IMR-90 (cell line): ENCODE measurements around the gene SYNGR3. TPM values are rescaled to one million over a fixed set of nuclear protein-coding genes. Genes with fewer than 3 reads are reported as not detected.

Experiments used
- ATAC-seq: fragments of 200-7000 bp; cut with Tn5 transposase; 2 replicates; pipeline ENCODE4 v1.9.1; 2020; ENCODE audit warnings: low read depth, mild to moderate bottlenecking, moderate library complexity
- BruUV-seq: library from RNA; stranded (reverse); fragments of 400-500 nt; replicated peaks from 2 replicates; lab custom pipeline; 2021; lab: Mats Ljungman, UMichigan
- CTCF ChIA-PET: fragments of 300-600 bp; formaldehyde crosslinking; extraction: SDS; loops from one replicate; lab custom pipeline; 2021; ENCODE audit warnings: antibody characterized with exemption; lab: Yijun Ruan, JAX
- POLR2A ChIA-PET: fragments of 300-600 bp; sonication (Branson Sonifier 250); formaldehyde crosslinking; loops from one replicate; lab custom pipeline; 2022; ENCODE audit warnings: antibody characterized with exemption; ENCODE audit not compliant: unreplicated experiment; lab: Charles Lee
- DNase-seq: peaks from one replicate; pipeline ENCODE4 v3.0.0; 2013
- H2AFZ ChIP-seq: replicated peaks from 2 replicates; pipeline ENCODE3; 2013; ENCODE audit warnings: low read length, mild to moderate bottlenecking; ENCODE audit not compliant: poor library complexity
- H2AK5ac ChIP-seq: 2 replicates; pipeline ENCODE4 v1.6.1; 2013; ENCODE audit warnings: low read depth, low read length, inconsistent platforms
- H2AK9ac ChIP-seq: replicated peaks from 2 replicates; pipeline ENCODE3; 2013; ENCODE audit warnings: mild to moderate bottlenecking, low read depth, low read length, moderate library complexity; ENCODE audit not compliant: poor library complexity
- H2BK120ac ChIP-seq: 2 replicates; pipeline ENCODE4 v1.6.1; 2013; ENCODE audit warnings: low read depth, low read length, inconsistent platforms
- H2BK15ac ChIP-seq: 3 replicates; pipeline ENCODE4 v1.6.1; 2013; ENCODE audit warnings: low read depth, low read length, inconsistent platforms
- H2BK20ac ChIP-seq: 2 replicates; pipeline ENCODE4 v1.6.1; 2013; ENCODE audit warnings: low read depth, mild to moderate bottlenecking, inconsistent platforms, low read length, moderate library complexity
- H2BK5ac ChIP-seq: 2 replicates; pipeline ENCODE4 v1.6.1; 2013; ENCODE audit warnings: mild to moderate bottlenecking, low read depth, low read length, inconsistent platforms; ENCODE audit not compliant: poor library complexity, severe bottlenecking
- H3K14ac ChIP-seq: replicated peaks from 2 replicates; pipeline ENCODE4 v1.6.1; 2013; ENCODE audit warnings: low read depth, low read length, inconsistent platforms
- H3K18ac ChIP-seq: 2 replicates; pipeline ENCODE4 v1.6.1; 2013; ENCODE audit warnings: low read depth, low read length, control low read depth
- H3K23ac ChIP-seq: 2 replicates; pipeline ENCODE4 v1.6.1; 2013; ENCODE audit warnings: low read depth, low read length, inconsistent platforms
- H3K27ac ChIP-seq: 2 replicates; pipeline ENCODE4 v1.5.1; 2013; ENCODE audit warnings: mild to moderate bottlenecking, control low read depth, low read length; ENCODE audit not compliant: insufficient read depth
- H3K27me3 ChIP-seq: 2 replicates; pipeline ENCODE4 v1.6.1; 2013; ENCODE audit warnings: low read length; ENCODE audit not compliant: control insufficient read depth, insufficient read depth
- H3K36me3 ChIP-seq: 2 replicates; pipeline ENCODE4 v1.6.1; 2013; ENCODE audit warnings: low read length, mixed read lengths; ENCODE audit not compliant: control insufficient read depth, insufficient read depth
- H3K4ac ChIP-seq: 2 replicates; pipeline ENCODE4 v1.6.1; 2013; ENCODE audit warnings: low read depth, low read length, inconsistent platforms
- H3K4me1 ChIP-seq: 2 replicates; pipeline ENCODE4 v1.6.1; 2013; ENCODE audit warnings: low read length, mixed read lengths; ENCODE audit not compliant: control insufficient read depth, insufficient read depth
- H3K4me2 ChIP-seq: 2 replicates; pipeline ENCODE4 v1.6.1; 2013; ENCODE audit warnings: low read depth, mild to moderate bottlenecking, control low read depth, low read length, moderate library complexity
- H3K4me3 ChIP-seq: 2 replicates; pipeline ENCODE4 v1.5.1; 2013; ENCODE audit warnings: low read depth, mild to moderate bottlenecking, control low read depth, low read length, moderate library complexity; ENCODE audit not compliant: insufficient read depth
- H3K56ac ChIP-seq: 2 replicates; pipeline ENCODE4 v1.6.1; 2013; ENCODE audit warnings: low read length, inconsistent platforms; ENCODE audit not compliant: insufficient read depth; ENCODE audit errors: extremely low read depth
- H3K79me1 ChIP-seq, 2 experiments: 2 replicates each; pipeline ENCODE4 v1.6.1; 2013; ENCODE audit warnings: low read length in 2 of 2, inconsistent platforms in 1 of 2, low read depth in 1 of 2
- H3K9ac ChIP-seq: 2 replicates; pipeline ENCODE4 v1.6.1; 2013; ENCODE audit warnings: low read depth, low read length, control low read depth
- H3K9me1 ChIP-seq: 2 replicates; pipeline ENCODE4 v1.6.1; 2013; ENCODE audit warnings: low read length, inconsistent platforms; ENCODE audit not compliant: insufficient read depth
- H3K9me3 ChIP-seq: 2 replicates; pipeline ENCODE4 v1.6.1; 2013; ENCODE audit warnings: low read length; ENCODE audit not compliant: control insufficient read depth, insufficient read depth
- H4K20me1 ChIP-seq: 2 replicates; pipeline ENCODE4 v1.6.1; 2013; ENCODE audit warnings: low read length, inconsistent platforms; ENCODE audit not compliant: insufficient read depth
- H4K5ac ChIP-seq: 2 replicates; pipeline ENCODE4 v1.6.1; 2013; ENCODE audit warnings: mild to moderate bottlenecking, low read depth, low read length, control low read depth
- H4K8ac ChIP-seq, 2 experiments: 2 replicates each; pipeline ENCODE4 v1.6.1; 2013; ENCODE audit warnings: low read depth in 2 of 2, low read length in 2 of 2, control low read depth in 1 of 2, inconsistent platforms in 1 of 2
- H4K91ac ChIP-seq: 2 replicates; pipeline ENCODE4 v1.6.1; 2013; ENCODE audit warnings: low read depth, low read length, inconsistent platforms; ENCODE audit not compliant: insufficient read depth
- MAZ ChIP-seq: IDR thresholded peaks from 2 replicates; pipeline ENCODE4 v1.6.1; 2012; ENCODE audit warnings: low read depth, mild to moderate bottlenecking, low read length, improper control_type of control experiment, moderate library complexity, borderline replicate concordance
- RAD21 ChIP-seq: IDR thresholded peaks from 2 replicates; pipeline ENCODE4 v1.6.1; 2012; ENCODE audit warnings: low read length, improper control_type of control experiment
- WGBS, 2 experiments: methylation state at CpG; one replicate each; pipeline versions ENCODE4 v1.1.5 to v1.1.7; 2013; ENCODE audit warnings: missing lambda C conversion rate in 2 of 2; ENCODE audit not compliant: insufficient read length in 1 of 2; ENCODE audit errors: extremely low coverage in 2 of 2; 5-methylcytosine and 5-hydroxymethylcytosine counted together
- dilution Hi-C: fragments of 300-500 bp; cut with HindIII; formaldehyde crosslinking; loops from one replicate; pipeline ENCODE4 v1.14.3; 2018; ENCODE audit warnings: low sequenced_read_pairs; ENCODE audit not compliant: unreplicated experiment
- in situ Hi-C: fragments of 300-500 bp; cut with MboI; formaldehyde crosslinking; loops from 3 replicates; pipeline ENCODE4 v1.14.3; 2019; ENCODE audit warnings: low sequenced_read_pairs, inconsistent platforms, mixed read lengths
- intact Hi-C: fragments of 100-400 bp; cut with micrococcal nuclease; formaldehyde crosslinking; loops from 2 replicates; pipeline ENCODE4 v1.10.0; 2022
- polyA plus RNA-seq, 3 experiments: library from polyadenylated mRNA; depleted of rRNA; stranded (reverse); fragments of >200 nt; gene quantifications; 2 replicates each; pipeline ENCODE4 v1.2.3, GENCODE V29; 2012; ENCODE audit warnings: low replicate concordance in 1 of 3
- total RNA-seq: library from RNA; depleted of rRNA; stranded (reverse); fragments of >200 nt; gene quantifications from 2 replicates; pipeline ENCODE4 v1.2.3, GENCODE V29; 2012

The SYNGR3 gene
- total and polyA plus RNA-seq, 2 of the 4 experiments (the other 2 are of a cell fraction): 1.8 to 5.8 TPM

DNA sequence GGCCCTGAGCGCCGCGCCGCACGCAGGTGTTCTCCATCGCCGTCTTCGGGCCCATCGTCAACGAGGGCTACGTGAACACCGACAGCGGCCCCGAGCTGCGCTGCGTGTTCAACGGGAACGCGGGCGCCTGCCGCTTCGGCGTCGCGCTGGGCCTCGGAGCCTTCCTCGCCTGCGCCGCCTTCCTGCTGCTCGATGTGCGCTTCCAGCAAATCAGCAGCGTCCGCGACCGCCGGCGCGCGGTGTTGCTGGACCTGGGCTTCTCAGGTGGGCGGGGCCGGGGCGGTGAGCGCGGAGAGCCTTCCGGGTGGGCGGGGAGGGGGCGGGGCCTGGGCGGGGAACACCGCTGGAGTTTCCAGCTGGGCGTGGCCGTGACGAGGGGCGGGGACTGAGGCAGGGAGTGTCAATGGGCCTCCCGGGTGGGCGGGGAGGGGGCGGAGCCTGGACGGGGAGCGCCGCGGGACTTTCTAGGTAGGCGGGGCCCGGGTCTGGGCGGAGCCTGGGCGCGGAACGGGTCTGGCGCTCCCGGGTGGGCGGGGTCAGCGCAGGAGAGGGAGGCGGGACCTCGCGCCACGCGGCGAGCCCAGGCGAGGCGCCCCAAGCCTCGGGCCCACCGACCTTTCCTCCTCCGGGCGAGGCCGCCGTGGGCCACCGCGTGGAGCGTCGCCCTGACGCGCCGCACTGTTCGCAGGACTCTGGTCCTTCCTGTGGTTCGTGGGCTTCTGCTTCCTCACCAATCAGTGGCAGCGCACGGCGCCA, 2.4 kb downstream of the SYNGR3 start:
- no peak overlapping the region for H2BK15ac ChIP-seq
- H2BK120ac ChIP-seq: peak overlapping the region; percentile 40; the same call in 1 of the 2 replicates
- no peak overlapping the region for H4K91ac ChIP-seq
- H3K9me1 ChIP-seq: peaks cover 27% of the 10 kb centered on the region
- H2AFZ ChIP-seq: peak overlapping the region; percentile 96
- CTCF ChIA-PET: no interaction called here
- ATAC-seq (peak; percentile 95), DNase-seq (peak; percentile 83)
- H3K4me2 ChIP-seq: peak overlapping the region; percentile 70
- no peak overlapping the region for H3K9ac ChIP-seq
- H3K79me1 ChIP-seq: peaks cover 0 to 20% of the 10 kb centered on the region in 2 experiments; a peak in 3 of 4 replicates
- H3K4ac ChIP-seq: peak overlapping the region; percentile 47
- 0 out of 2 replicates have a peak, but pooled peaks have one; percentile 3 for TF ChIP-seq MAZ
- TF ChIP-seq RAD21: no peak
- in situ Hi-C loops (no loop called here), dilution Hi-C loops (no loop called here), intact Hi-C loops (no loop called here)
- H4K8ac ChIP-seq: peak overlapping the region in 1 of 2 experiments; percentile 94; a peak in 2 of 4 replicates
- H3K27me3 ChIP-seq: peaks cover 17% of the 10 kb centered on the region
- H4K5ac ChIP-seq: peak overlapping the region; percentile 92
- H3K27ac ChIP-seq: no peak overlapping the region
- H3K14ac ChIP-seq: peak overlapping the region; percentile 57; the same call in 1 of the 2 replicates
- H3K4me1 ChIP-seq: peaks cover 22% of the 10 kb centered on the region
- H4K20me1 ChIP-seq: peaks cover 2% of the 10 kb centered on the region; the same call in 1 of the 2 replicates
- H3K36me3 ChIP-seq: peaks cover 2% of the 10 kb centered on the region; the same call in 1 of the 2 replicates
- H3K4me3 ChIP-seq: peak overlapping the region; percentile 47
- no peak overlapping the region; the same call in 1 of the 2 replicates for H3K23ac ChIP-seq
- H2AK5ac ChIP-seq: no peak overlapping the region
- H3K56ac ChIP-seq: no peak overlapping the region
- H3K18ac ChIP-seq: peak overlapping the region; percentile 72
- BruUV-seq: no TSS peak
- H3K9me3 ChIP-seq: peaks cover 2% of the 10 kb centered on the region; the same call in 1 of the 2 replicates
- WGBS, 2 experiments: 4% methylated on average over 36 of the region's 96 CpGs; no CpG with 5 or more reads in 1 of the 2 experiments
- no peak overlapping the region for H2BK20ac ChIP-seq
- peak overlapping the region; percentile 31 for H2BK5ac ChIP-seq
- POLR2A ChIA-PET: interaction anchor here (0.6 kb wide), 2 partner anchors 85 to 149 kb away, joined by 3 to 11 read pairs; no protein-coding TSS in a partner anchor
- peak overlapping the region; percentile 88 for H2AK9ac ChIP-seq
